ENCODE data around the gene VAT1L.

GRCh38 chr16:77816293-77816692 is 27.9 kb downstream of the VAT1L start:
- TF ChIP-seq, protein P1, sequence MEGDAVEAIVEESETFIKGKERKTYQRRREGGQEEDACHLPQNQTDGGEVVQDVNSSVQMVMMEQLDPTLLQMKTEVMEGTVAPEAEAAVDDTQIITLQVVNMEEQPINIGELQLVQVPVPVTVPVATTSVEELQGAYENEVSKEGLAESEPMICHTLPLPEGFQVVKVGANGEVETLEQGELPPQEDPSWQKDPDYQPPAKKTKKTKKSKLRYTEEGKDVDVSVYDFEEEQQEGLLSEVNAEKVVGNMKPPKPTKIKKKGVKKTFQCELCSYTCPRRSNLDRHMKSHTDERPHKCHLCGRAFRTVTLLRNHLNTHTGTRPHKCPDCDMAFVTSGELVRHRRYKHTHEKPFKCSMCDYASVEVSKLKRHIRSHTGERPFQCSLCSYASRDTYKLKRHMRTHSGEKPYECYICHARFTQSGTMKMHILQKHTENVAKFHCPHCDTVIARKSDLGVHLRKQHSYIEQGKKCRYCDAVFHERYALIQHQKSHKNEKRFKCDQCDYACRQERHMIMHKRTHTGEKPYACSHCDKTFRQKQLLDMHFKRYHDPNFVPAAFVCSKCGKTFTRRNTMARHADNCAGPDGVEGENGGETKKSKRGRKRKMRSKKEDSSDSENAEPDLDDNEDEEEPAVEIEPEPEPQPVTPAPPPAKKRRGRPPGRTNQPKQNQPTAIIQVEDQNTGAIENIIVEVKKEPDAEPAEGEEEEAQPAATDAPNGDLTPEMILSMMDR (IDR thresholded peaks at IDR 0.05) = no peak
- TF ChIP-seq EZH2 (IDR thresholded peaks at IDR 0.05; ENCODE audit: borderline replicate concordance, insufficient read depth, low read depth, low read length, poor library complexity, severe bottlenecking) = no peak

All from B cell (primary cell).